T-helper 2 cell treated with Interferon-gamma antibody and Interleukin-4, amounts not matched to agents 100 ng/mL and 5 ng/mL, for 36 hours (primary cell): ENCODE data around the gene UBALD1. TPM values are rescaled to one million over a fixed set of nuclear protein-coding genes. Genes with fewer than 3 reads are reported as not detected.

Experiments used
- intact Hi-C: fragments of 100-400 bp; cut with micrococcal nuclease; formaldehyde crosslinking; loops from one replicate; pipeline ENCODE4 v1.15.1; 2023
- total RNA-seq: library from RNA; stranded (reverse); gene quantifications from 2 replicates; pipeline ENCODE4 v1.2.3, GENCODE V29; 2022

UBALD1 gene
- total RNA-seq, 1 donor from 2014 or later, result 22.1 TPM

DNA sequence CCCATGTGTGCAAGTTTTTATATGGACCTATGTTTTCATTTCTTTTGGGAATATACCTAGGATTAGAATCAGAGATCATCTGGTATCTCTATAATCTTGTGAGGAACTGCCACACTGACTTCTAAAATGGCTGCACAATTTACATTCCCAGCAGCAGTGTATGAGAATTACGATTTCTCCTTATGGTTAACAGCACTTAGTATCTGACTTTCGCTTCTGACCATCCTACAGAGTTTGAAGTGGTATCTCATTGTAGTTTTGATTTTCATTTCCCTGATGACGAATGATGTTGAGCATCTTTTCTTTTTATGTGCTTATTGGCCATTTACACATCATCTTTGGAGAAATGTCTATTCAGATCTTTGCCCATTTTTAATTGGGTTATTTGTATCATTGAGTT lies 48.5 kb downstream of the UBALD1 start:
- intact Hi-C loops, result no loop called here

DNA sequence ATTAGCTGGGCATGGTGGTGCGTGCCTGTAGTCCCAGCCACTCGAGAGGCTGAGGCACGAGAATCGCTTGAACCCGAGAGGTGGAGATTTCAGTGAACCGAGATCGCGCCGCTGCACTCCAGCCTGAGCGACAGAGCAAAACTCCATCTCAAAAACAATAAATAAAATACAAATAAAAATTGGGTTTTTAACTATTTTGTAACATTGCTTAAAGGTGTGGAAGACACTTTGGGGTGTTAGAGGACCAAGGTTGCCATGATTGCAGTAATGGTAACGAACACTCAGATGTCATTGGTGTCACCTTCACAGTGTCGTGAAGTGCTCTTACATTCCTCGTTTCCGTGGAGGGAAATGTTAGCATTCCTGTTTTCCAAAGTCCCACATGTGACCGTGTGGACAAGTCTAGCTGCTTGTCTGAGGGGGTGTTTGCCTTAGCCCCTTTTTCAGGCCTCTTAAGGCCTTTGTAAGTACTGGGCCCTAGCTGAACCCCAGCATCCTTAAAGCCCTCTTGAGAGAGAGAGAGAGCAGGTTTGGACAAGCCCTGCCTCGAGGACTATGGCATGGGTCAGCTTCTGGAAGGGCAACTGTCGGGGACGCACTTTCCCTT lies 49.9 kb downstream of the UBALD1 start:
- intact Hi-C loops, result no loop called here

GRCh38 chr16:4561596-4561995 lies 53.1 kb downstream of the UBALD1 start:
- intact Hi-C loops, result no loop called here

Other genes with a start within 250 kb of the UBALD1 start
- gene VASN, start 243.0 kb downstream of the UBALD1 start, total RNA-seq, result not detected in 2 replicates
- gene CORO7, start 198.3 kb downstream of the UBALD1 start, total RNA-seq, result 200 and 202 TPM in 2 replicates
- gene DNAJA3, start 189.0 kb downstream of the UBALD1 start, total RNA-seq, result 66.0 and 68.6 TPM in 2 replicates
- 45.1 and 45.7 TPM in 2 replicates for gene NMRAL1, start 140.3 kb downstream of the UBALD1 start, total RNA-seq
- gene HMOX2, start 138.5 kb downstream of the UBALD1 start, total RNA-seq, result 77.5 and 79.6 TPM in 2 replicates
- 48.6 and 53.6 TPM in 2 replicates for gene CDIP1, start 76.1 kb downstream of the UBALD1 start, total RNA-seq
- 0.05 and 0.16 TPM in 2 replicates for gene C16orf96, start 58.5 kb downstream of the UBALD1 start, total RNA-seq
- 87.0 and 87.8 TPM in 2 replicates for gene MGRN1, start 9.9 kb upstream of the UBALD1 start, total RNA-seq
- gene NUDT16L1, start 78.7 kb upstream of the UBALD1 start, total RNA-seq, result 33.4 and 34.7 TPM in 2 replicates
- 12.8 and 15.9 TPM in 2 replicates for gene ANKS3, start 119.4 kb upstream of the UBALD1 start, total RNA-seq
- 0.11 and 0.25 TPM in 2 replicates for gene DNAAF8, start 119.6 kb upstream of the UBALD1 start, total RNA-seq
- gene ZNF500, start 152.3 kb upstream of the UBALD1 start, total RNA-seq, result 16.1 and 20.2 TPM in 2 replicates
- not detected in 2 replicates for gene SEPTIN12, start 173.5 kb upstream of the UBALD1 start, total RNA-seq
- gene SMIM22, start 180.5 kb upstream of the UBALD1 start, total RNA-seq, result not detected in 2 replicates
- gene ROGDI, start 187.7 kb upstream of the UBALD1 start, total RNA-seq, result 7.0 and 7.3 TPM in 2 replicates
- gene GLYR1, start 232.4 kb upstream of the UBALD1 start, total RNA-seq, result 114 and 116 TPM in 2 replicates
- gene UBN1, start 232.6 kb upstream of the UBALD1 start, total RNA-seq, result 38.9 and 42.0 TPM in 2 replicates